Left ventricle myocardium inferior (tissue), 1 donor: ENCODE measurements around the gene PIK3R6. TPM values are rescaled to one million over a fixed set of nuclear protein-coding genes. Genes with fewer than 3 reads are reported as not detected.
A peak's percentile ranks its signal among the peaks of the same experiment; 100 is the strongest.

Source experiments
- DNase-seq: peaks from one replicate; pipeline ENCODE4 v3.0.0-alpha.2; 2020
- H3K27ac ChIP-seq: fragments of 200-600 bp; replicated peaks from 2 replicates; pipeline ENCODE4 v1.8.0; 2021
- H3K27me3 ChIP-seq: fragments of 200-600 bp; 2 replicates; pipeline ENCODE4 v1.8.0; 2021; ENCODE audit warnings: low read depth
- H3K36me3 ChIP-seq: fragments of 200-600 bp; 2 replicates; pipeline ENCODE4 v1.8.0; 2021
- H3K4me1 ChIP-seq: fragments of 200-600 bp; 2 replicates; pipeline ENCODE4 v1.8.0; 2021
- H3K4me3 ChIP-seq: fragments of 200-600 bp; 2 replicates; pipeline ENCODE4 v1.8.0; 2021; ENCODE audit warnings: mild to moderate bottlenecking, moderate library complexity
- H3K9me3 ChIP-seq: fragments of 200-600 bp; replicated peaks from 2 replicates; pipeline ENCODE4 v1.8.0; 2021
- CTCF ChIP-seq: fragments of 200-600 bp; IDR thresholded peaks from 2 replicates; pipeline ENCODE4 v1.8.0; 2021; ENCODE audit warnings: antibody characterized with exemption, mild to moderate bottlenecking, borderline replicate concordance
- intact Hi-C: fragments of 100-400 bp; cut with micrococcal nuclease; formaldehyde crosslinking; loops from one replicate; pipeline ENCODE4 v1.11.0; 2022
- long read RNA-seq: library from polyadenylated mRNA; unstranded; transcript quantifications from one replicate; pipeline ENCODE4 v2.0.0, GENCODE V29; 2021
- total RNA-seq: library from RNA; stranded (reverse); fragmentation: NEBNext Ultra II Directional; extraction: Animal tissue kit (Norgen Biotek cat#: 25700); gene quantifications from one replicate; pipeline ENCODE4 v1.2.1, GENCODE V29; 2021
- donor health status: DM: no; HTN: yes; CAD: no; lungs with severe emphysema.

The PIK3R6 gene
- total RNA-seq: 1.2 TPM
- long read RNA-seq, transcript PIK3R6-204 (20 exons, 3,041 nt): major isoform, 5 of 8 reads
- long read RNA-seq, partial matches to known transcripts: 2 of 8 reads
- long read RNA-seq, other reads (novel, unspliced or antisense): 1 of 8 reads

GRCh38 chr17:8867361-8867981 is at the start of gene PIK3R6:
PIK3R6 (minus strand) TSS chr17:8867674; CDS start chr17:8849794, 17,880 bp downstream.
- intact Hi-C loops: no loop called here
- H3K27ac ChIP-seq: no peak within 1 kb of the TSS

GRCh38 chr17:8916466-8916865 is 49.0 kb upstream of the PIK3R6 start:
- no peak for DNase-seq
- Histone ChIP-seq H3K36me3 (no peaks in the 10 kb centered on the region), H3K27ac (no peak overlapping the region), H3K4me3 (no peak overlapping the region), H3K27me3 (peaks cover 51% of the 10 kb centered on the region), H3K9me3 (peaks cover 23% of the 10 kb centered on the region), H3K4me1 (no peaks in the 10 kb centered on the region)
- intact Hi-C loops: no loop called here
- TF ChIP-seq CTCF: no peak

More at GRCh38 chr17:8867361-8867981, at the start of gene PIK3R6:
- no peaks in the 10 kb centered on the region for H3K9me3 ChIP-seq
- peak within 1 kb of the TSS; percentile 58 for H3K4me3 ChIP-seq
- H3K36me3 ChIP-seq: no peaks in the 10 kb centered on the region
- DNase-seq: no peak
- TF ChIP-seq CTCF: no peak
- H3K27me3 ChIP-seq: no peaks in the 10 kb centered on the region
- peaks cover 3% of the 10 kb centered on the region for H3K4me1 ChIP-seq

GRCh38 chr17:8914554-8914953 is 47.1 kb upstream of the PIK3R6 start:
- Histone ChIP-seq H3K4me1 (no peaks in the 10 kb centered on the region), H3K27me3 (peaks cover 70% of the 10 kb centered on the region), H3K36me3 (no peaks in the 10 kb centered on the region), H3K9me3 (peaks cover 23% of the 10 kb centered on the region), H3K27ac (no peak overlapping the region), H3K4me3 (no peak overlapping the region)
- intact Hi-C loops: no loop called here
- DNase-seq: no peak
- no peak for TF ChIP-seq CTCF

- Histone ChIP-seq H3K27me3 (peaks cover 77% of the 10 kb centered on the region), H3K4me1 (no peaks in the 10 kb centered on the region), H3K27ac (no peak overlapping the region), H3K4me3 (no peak overlapping the region), H3K36me3 (no peaks in the 10 kb centered on the region), H3K9me3 (peaks cover 21% of the 10 kb centered on the region)
- TF ChIP-seq CTCF: no peak
- no peak for DNase-seq
- intact Hi-C loops: no loop called here
Observed at GRCh38 chr17:8913879-8914278, 46.4 kb upstream of the PIK3R6 start.

- no peak overlapping the region for H3K4me3 ChIP-seq
- peaks cover 82% of the 10 kb centered on the region for H3K27me3 ChIP-seq
- peaks cover 13% of the 10 kb centered on the region for H3K9me3 ChIP-seq
- no peaks in the 10 kb centered on the region for H3K4me1 ChIP-seq
- no peak overlapping the region for H3K27ac ChIP-seq
- intact Hi-C loops: no loop called here
- no peak for TF ChIP-seq CTCF
- DNase-seq: no peak
- H3K36me3 ChIP-seq: no peaks in the 10 kb centered on the region
Observed at GRCh38 chr17:8913091-8913490, 45.6 kb upstream of the PIK3R6 start.
